K562 (cell line): Measurements from ENCODE around the gene HLTF. TPM values are rescaled to one million over a fixed set of nuclear protein-coding genes. Genes with fewer than 3 reads are reported as not detected.

Source experiments
- ATAC-seq: fragments of 200-7000 bp; cut with Tn5 transposase; 3 replicates; pipeline ENCODE4 v1.9.1; 2020; ENCODE audit warnings: moderate library complexity
- BruUV-seq: library from RNA; stranded (reverse); fragments of 400-500 nt; replicated peaks from 2 replicates; lab custom pipeline; 2021; lab: Mats Ljungman, UMichigan
- CTCF ChIA-PET: fragments of 300-600 bp; formaldehyde crosslinking; extraction: SDS; loops from one replicate; lab custom pipeline; 2021; ENCODE audit warnings: low intra/inter-chr PET ratio; lab: Yijun Ruan, JAX
- POLR2A ChIA-PET: fragments of 300-600, 350-650 bp; sonication (Branson Sonifier 250); formaldehyde crosslinking; extraction: SDS; loops from one replicate; lab custom pipeline; 2021; ENCODE audit warnings: antibody characterized with exemption, inconsistent platforms; lab: Yijun Ruan, JAX
- DNase-seq, 4 experiments: peaks; one replicate each; pipeline versions ENCODE4 v3.0.0 to v3.0.0-alpha.2; 2011 to 2018; ENCODE audit warnings: low spot score in 3 of 4, mixed read lengths in 3 of 4; ENCODE audit errors: extremely low read depth in 1 of 4
- FAIRE-seq: peaks from 2 replicates; lab custom pipeline; 2011; peaks lifted over from hg19 to GRCh38; lab: Jason Lieb, UNC
- H2AFZ ChIP-seq: 2 replicates; pipeline ENCODE4 v1.6.0; 2011; ENCODE audit warnings: low read depth, low read length, control low read depth, inconsistent platforms
- H3K27ac ChIP-seq: fragments of 200-600 bp; 3 replicates; pipeline ENCODE4 v1.8.0; 2011; ENCODE audit warnings: low read depth, mild to moderate bottlenecking, control low read depth, inconsistent platforms, low read length, moderate library complexity, mixed read lengths; ENCODE audit errors: extremely low read depth
- H3K27me3 ChIP-seq, 2 experiments: fragments of 300-600 bp in 1 of 2; 2 replicates in 1 of 2; 3 replicates in 1 of 2; pipeline versions ENCODE4 v1.6.0 to v1.8.0; 2011; ENCODE audit warnings: inconsistent platforms in 2 of 2, low read length in 2 of 2, mild to moderate bottlenecking in 1 of 2, mixed read lengths in 1 of 2, moderate library complexity in 1 of 2; ENCODE audit not compliant: control insufficient read depth in 2 of 2, insufficient read depth in 2 of 2
- H3K36me3 ChIP-seq: fragments of 300-600 bp; 3 replicates; pipeline ENCODE4 v1.8.0; 2011; ENCODE audit warnings: mild to moderate bottlenecking, low read length, inconsistent platforms; ENCODE audit not compliant: control insufficient read depth, insufficient read depth
- H3K4me1 ChIP-seq, 2 experiments: fragments of 200-600 bp in 1 of 2; replicated peaks in 1 of 2; 2 replicates in 1 of 2; 3 replicates in 1 of 2; pipeline versions ENCODE4 v1.5.1 to v1.8.0; 2011; ENCODE audit warnings: inconsistent platforms in 2 of 2, low read length in 2 of 2, mild to moderate bottlenecking in 1 of 2, mixed read lengths in 1 of 2, moderate library complexity in 1 of 2; ENCODE audit not compliant: control insufficient read depth in 2 of 2, insufficient read depth in 2 of 2
- H3K4me2 ChIP-seq: 2 replicates; pipeline ENCODE4 v1.6.1; 2011; ENCODE audit warnings: low read length, control low read depth, inconsistent platforms, mixed read lengths; ENCODE audit not compliant: insufficient read depth
- H3K4me3 ChIP-seq: fragments of 200-600 bp; sonication (generic), shearing (Covaris generic); 2 replicates; pipeline ENCODE4 v1.5.1; 2016; ENCODE audit warnings: control low read depth, inconsistent platforms
- H3K79me2 ChIP-seq: fragments of 200-600 bp; 3 replicates; pipeline ENCODE4 v1.8.0; 2011; ENCODE audit warnings: low read length, inconsistent platforms; ENCODE audit not compliant: control insufficient read depth, insufficient read depth
- H3K9ac ChIP-seq, 2 experiments: 2 replicates each; pipeline versions ENCODE4 v1.6.0 to v1.6.1; 2011; ENCODE audit warnings: low read depth in 2 of 2, low read length in 2 of 2, control low read depth in 1 of 2, inconsistent platforms in 1 of 2, mild to moderate bottlenecking in 1 of 2, mixed read lengths in 1 of 2; ENCODE audit not compliant: insufficient read depth in 1 of 2
- H3K9me1 ChIP-seq: one replicate; pipeline ENCODE4 v1.6.0; 2011; ENCODE audit warnings: inconsistent platforms, mild to moderate bottlenecking, low read length, moderate library complexity; ENCODE audit not compliant: control insufficient read depth, insufficient read depth
- H3K9me3 ChIP-seq: replicated peaks from 2 replicates; pipeline ENCODE4 v1.5.1; 2011; ENCODE audit warnings: low read depth, low read length, inconsistent platforms; ENCODE audit not compliant: control insufficient read depth, insufficient read depth
- H4K20me1 ChIP-seq: replicated peaks from 2 replicates; pipeline ENCODE4 v1.6.1; 2011; ENCODE audit warnings: low read length, inconsistent platforms, mixed read lengths; ENCODE audit not compliant: control insufficient read depth, insufficient read depth
- ATF3 ChIP-seq, 2 experiments: fragments of 450-650 bp in 1 of 2; sonication (generic) in 1 of 2; formaldehyde crosslinking in 1 of 2; IDR thresholded peaks in 1 of 2; conservative IDR thresholded peaks in 1 of 2; 2 replicates each; pipeline versions ENCODE4 v1.6.1 to v1.8.1; 2016 to 2023; ENCODE audit warnings: mild to moderate bottlenecking in 2 of 2, moderate library complexity in 2 of 2, inconsistent platforms in 1 of 2, missing genetic modification reagents in 1 of 2
- CEBPG ChIP-seq, 3 experiments: fragments of 200-800 bp in 1 of 3; sonication (Bioruptor generic) in 1 of 3; sonication (generic) in 1 of 3; formaldehyde crosslinking in 1 of 3; IDR thresholded peaks in 2 of 3; conservative IDR thresholded peaks in 1 of 3; 2 replicates each; pipeline versions ENCODE4 v1.6.1 to v1.8.0; 2016 to 2022; ENCODE audit warnings: missing compliant biosample characterization in 2 of 3, missing genetic modification characterization in 2 of 3, mild to moderate bottlenecking in 1 of 3, missing genetic modification reagents in 1 of 3
- GATA2 ChIP-seq: sonication (generic); formaldehyde crosslinking; IDR thresholded peaks from 2 replicates; pipeline ENCODE4 v1.4.0; 2020; ENCODE audit warnings: mild to moderate bottlenecking, missing genetic modification reagents
- NFRKB ChIP-seq: fragments of 450-650 bp; IDR thresholded peaks from 2 replicates; pipeline ENCODE4 v1.6.1; 2016; ENCODE audit warnings: low read depth
- ZNF3 ChIP-seq: fragments of 250-450 bp; sonication (Bioruptor Pico); IDR thresholded peaks from 2 replicates; pipeline ENCODE4 v1.5.0; 2021; ENCODE audit warnings: mild to moderate bottlenecking, moderate library complexity
- ZNF785 ChIP-seq: fragments of 250-450 bp; sonication (Bioruptor Pico); IDR thresholded peaks from 2 replicates; pipeline ENCODE4 v1.4.0; 2020; ENCODE audit warnings: mild to moderate bottlenecking
- WGBS: fragments of 100-300 bp; shearing (Covaris generic); methylation state at CpG from one replicate; pipeline ENCODE4 v1.1.6; 2016; ENCODE audit warnings: low coverage, mixed read lengths; ENCODE audit not compliant: insufficient coverage; ENCODE audit errors: missing lambda C conversion rate; 5-methylcytosine and 5-hydroxymethylcytosine counted together
- in situ Hi-C: fragments of 300-500 bp; cut with MboI; formaldehyde crosslinking; loops from 4 replicates; pipeline ENCODE4 v1.15.0; 2018; ENCODE audit warnings: inconsistent platforms, mixed read lengths
- intact Hi-C: fragments of 100-400 bp; cut with micrococcal nuclease; formaldehyde crosslinking; loops from 2 replicates; pipeline ENCODE4 v1.14.2; 2022
- polyA plus RNA-seq, 8 experiments: library from polyadenylated mRNA; depleted of rRNA in 4 of 8; stranded (reverse) in 5 of 8; unstranded in 3 of 8; fragments of >200 nt; fragmentation: Nextera tagmentation in 2 of 8; fragmentation: Illumina TruSeq in 1 of 8; extraction: Ambion mirVana in 2 of 8; extraction: Trizol in 1 of 8; gene quantifications; 2 replicates each; pipeline versions ENCODE4 v1.2.1 to v1.2.3, GENCODE V29; 2011 to 2014; ENCODE audit warnings: inconsistent platforms in 1 of 8, missing spikeins in 1 of 8
- total RNA-seq, 7 experiments: library from RNA; depleted of rRNA in 6 of 7; stranded (reverse); fragments of >200 nt in 6 of 7; fragmentation: Illumina TruSeq in 2 of 7; extraction: Trizol in 2 of 7; gene quantifications; 2 replicates each; pipeline versions ENCODE4 v1.2.1 to v1.2.3, GENCODE V29; 2011 to 2021; ENCODE audit warnings: low replicate concordance in 1 of 7

HLTF gene
- total and polyA plus RNA-seq, 9 of the 15 experiments (the other 6 are each of a cell fraction or from before 2014, with no cell fraction given): 35.1 to 82.4 (median 50.4) TPM

GRCh38 chr3:149090461-149090860 is 4.1 kb upstream of the HLTF start:
- in situ Hi-C loops: no loop called here
- no peaks in the 10 kb centered on the region for H3K27me3 ChIP-seq
- FAIRE-seq (no peak), DNase-seq (no peak), ATAC-seq (no peak)
- H3K4me2 ChIP-seq: no peak overlapping the region
- H3K9me1 ChIP-seq: no peaks in the 10 kb centered on the region
- 0 out of 2 replicates have a peak overlapping the region, but pooled peaks have one; percentile 4 for H2AFZ ChIP-seq
- H4K20me1 ChIP-seq: no peaks in the 10 kb centered on the region; the same call in 1 of the 2 replicates
- ChIA-PET CTCF (no interaction called here), POLR2A (no interaction called here)
- no peak overlapping the region for H3K9ac ChIP-seq
- peaks cover 6% of the 10 kb centered on the region; the same call in 1 of the 2 replicates for H3K9me3 ChIP-seq
- no peaks in the 10 kb centered on the region for H3K36me3 ChIP-seq
- intact Hi-C loops: no loop called here
- peaks cover 5 to 12% of the 10 kb centered on the region in 2 experiments; a peak in 4 of 5 replicates for H3K4me1 ChIP-seq
- BruUV-seq: no TSS peak
- no peak overlapping the region for H3K4me3 ChIP-seq
- H3K79me2 ChIP-seq: peaks cover 9% of the 10 kb centered on the region
- H3K27ac ChIP-seq: no peak overlapping the region
- WGBS: 50% methylated on average over 1 of the region's 1 CpG
- TF ChIP-seq CEBPG (CRISPR knock-in tag; IDR thresholded peaks at IDR 0.05) (no peak), CEBPG (tag; conservative IDR thresholded peaks at IDR 0.05 in 1 of 2, IDR thresholded peaks at IDR 0.05 in 1 of 2) (peak in 1 of 2 experiments; percentile 25; a peak in 1 of 4 replicates), ATF3 (IDR thresholded peaks at IDR 0.05) (peak; percentile 15; the same call in 1 of the 2 replicates), ATF3 (CRISPR knock-in tag; conservative IDR thresholded peaks at IDR 0.05) (no peak), ZNF3 (CRISPR knock-in tag) (no peak), NFRKB (no peak), GATA2 (CRISPR knock-in tag) (no peak), ZNF785 (CRISPR knock-in tag) (no peak)
